ENCODE measurements around the gene TBXAS1.

Gene TBXAS1

DNA sequence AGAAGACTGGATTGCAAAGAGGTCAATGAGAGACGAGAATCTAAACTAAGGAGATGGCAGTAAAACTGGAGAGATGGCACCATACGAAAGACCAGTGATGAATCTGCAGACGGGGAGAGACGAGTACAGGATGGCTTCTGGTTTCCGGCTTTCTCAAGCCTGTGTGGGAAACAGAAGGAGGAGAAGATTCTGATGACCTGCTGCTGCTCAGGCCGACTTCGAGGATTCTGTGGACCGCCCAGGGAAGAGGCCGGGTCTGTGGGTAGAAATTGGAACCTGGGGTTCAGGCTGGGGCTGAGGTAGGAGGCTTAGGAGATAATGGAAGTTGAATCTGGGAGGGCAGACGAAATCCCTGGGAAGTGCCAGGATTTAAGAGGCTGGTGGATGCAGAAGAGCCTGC is 185.1 kb downstream of the TBXAS1 start:
- no peak overlapping the region for H3K4me3 ChIP-seq (ENCODE audit: low read depth in 1 of 5, low read length in 5 of 5)
- no peak overlapping the region for H3K9ac ChIP-seq (ENCODE audit: low read length in 5 of 5)
- H3K9me3 ChIP-seq (ENCODE audit: control insufficient read depth in 5 of 5, low read length in 5 of 5): no peaks in the 10 kb centered on the region
- no peak overlapping the region for H3K27ac ChIP-seq (ENCODE audit: low read depth, low read length)
- peaks cover 0 to 2% (median 0%) of the 10 kb centered on the region in 5 donors for H3K4me1 ChIP-seq (ENCODE audit: control insufficient read depth in 5 of 5, insufficient read depth in 5 of 5, low read length in 5 of 5)
- H3K36me3 ChIP-seq (ENCODE audit: control insufficient read depth in 5 of 5, insufficient read depth in 5 of 5, low read length in 5 of 5): peaks cover 0 to 18% (median 0%) of the 10 kb centered on the region in 5 donors
- peaks cover 0 to 2% (median 0%) of the 10 kb centered on the region in 5 donors for H3K27me3 ChIP-seq (ENCODE audit: control insufficient read depth in 5 of 5, insufficient read depth in 4 of 5, low read length in 5 of 5)

DNA sequence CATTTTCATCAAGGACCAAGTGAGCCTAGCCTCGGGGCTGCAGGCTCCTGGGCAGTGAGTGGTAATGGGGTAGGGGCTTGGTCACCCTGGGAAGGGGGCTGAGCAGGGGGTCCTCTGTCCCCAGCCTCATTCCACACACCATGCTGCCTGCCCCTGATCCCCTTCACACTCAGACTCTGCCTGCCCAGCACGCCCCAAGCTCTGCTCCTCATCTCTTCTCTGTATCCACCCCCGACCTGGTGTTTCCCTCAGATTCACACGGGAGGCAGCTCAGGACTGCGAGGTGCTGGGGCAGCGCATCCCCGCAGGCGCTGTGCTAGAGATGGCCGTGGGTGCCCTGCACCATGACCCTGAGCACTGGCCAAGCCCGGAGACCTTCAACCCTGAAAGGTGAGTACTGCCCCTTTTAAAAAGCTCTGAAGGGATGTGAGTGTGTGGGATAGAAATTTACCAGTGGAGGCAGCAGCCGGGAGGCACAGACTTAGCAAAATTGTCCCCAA is 186.5 kb downstream of the TBXAS1 start:
- Histone ChIP-seq H3K27me3 (ENCODE audit: control insufficient read depth in 5 of 5, insufficient read depth in 4 of 5, low read length in 5 of 5) (peaks cover 0 to 2% (median 0%) of the 10 kb centered on the region in 5 donors), H3K36me3 (ENCODE audit: control insufficient read depth in 5 of 5, insufficient read depth in 5 of 5, low read length in 5 of 5) (peaks cover 0 to 14% (median 0%) of the 10 kb centered on the region in 5 donors), H3K27ac (ENCODE audit: low read depth, low read length) (no peak overlapping the region), H3K4me3 (ENCODE audit: low read depth in 1 of 5, low read length in 5 of 5) (no peak overlapping the region), H3K9me3 (ENCODE audit: control insufficient read depth in 5 of 5, low read length in 5 of 5) (no peaks in the 10 kb centered on the region), H3K9ac (ENCODE audit: low read length in 5 of 5) (no peak overlapping the region), H3K4me1 (ENCODE audit: control insufficient read depth in 5 of 5, insufficient read depth in 5 of 5, low read length in 5 of 5) (peaks cover 0 to 4% (median 0%) of the 10 kb centered on the region in 5 donors)

DNA sequence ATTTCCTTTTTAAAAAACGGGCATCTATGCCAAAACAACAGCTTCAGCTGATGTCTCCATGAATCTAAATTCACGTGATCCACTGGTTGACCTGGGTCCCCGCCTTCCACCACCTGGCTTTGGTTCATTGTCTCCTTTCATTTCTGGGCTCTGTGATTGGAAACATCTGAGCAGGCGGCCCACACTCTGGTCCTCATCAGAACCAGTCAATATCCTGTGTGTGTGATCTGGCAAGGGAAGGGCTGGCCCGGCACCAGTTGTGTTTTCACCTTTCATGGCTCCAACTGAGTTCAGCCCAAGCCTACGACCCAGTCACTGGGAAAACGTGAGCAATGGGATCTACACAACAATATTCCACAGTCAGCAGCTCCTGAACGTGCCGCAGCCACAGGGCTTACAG is 187.5 kb downstream of the TBXAS1 start:
- H3K4me3 ChIP-seq (ENCODE audit: low read depth in 1 of 5, low read length in 5 of 5): no peak overlapping the region
- H3K27ac ChIP-seq (ENCODE audit: low read depth, low read length): no peak overlapping the region
- peaks cover 0 to 4% (median 0%) of the 10 kb centered on the region in 5 donors for H3K4me1 ChIP-seq (ENCODE audit: control insufficient read depth in 5 of 5, insufficient read depth in 5 of 5, low read length in 5 of 5)
- peaks cover 0 to 2% (median 0%) of the 10 kb centered on the region in 5 donors for H3K27me3 ChIP-seq (ENCODE audit: control insufficient read depth in 5 of 5, insufficient read depth in 4 of 5, low read length in 5 of 5)
- no peak overlapping the region for H3K9ac ChIP-seq (ENCODE audit: low read length in 5 of 5)
- no peaks in the 10 kb centered on the region for H3K9me3 ChIP-seq (ENCODE audit: control insufficient read depth in 5 of 5, low read length in 5 of 5)
- peaks cover 0 to 17% (median 0%) of the 10 kb centered on the region in 5 donors for H3K36me3 ChIP-seq (ENCODE audit: control insufficient read depth in 5 of 5, insufficient read depth in 5 of 5, low read length in 5 of 5)

DNA sequence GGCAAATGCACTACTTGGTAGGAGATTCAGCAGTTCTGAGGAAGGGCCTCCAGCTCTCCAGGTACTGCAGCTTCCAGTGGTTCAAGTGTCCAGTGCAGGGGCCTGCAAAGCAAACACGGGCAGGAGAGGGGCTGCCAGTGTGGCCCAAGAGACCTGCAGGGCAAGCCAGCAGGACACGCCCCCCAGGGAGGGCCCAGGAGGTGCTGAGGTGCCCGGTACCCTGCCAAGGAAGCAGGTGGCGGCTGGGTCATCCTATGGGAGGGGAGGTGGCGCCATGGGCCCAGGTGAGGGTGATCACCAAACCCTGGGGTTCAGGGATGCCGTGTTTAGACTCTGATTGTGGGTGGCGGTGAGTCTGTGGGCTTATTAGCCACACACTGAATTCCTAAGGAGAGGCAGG is 188.0 kb downstream of the TBXAS1 start:
- no peak overlapping the region for H3K4me3 ChIP-seq (ENCODE audit: low read depth in 1 of 5, low read length in 5 of 5)
- H3K9me3 ChIP-seq (ENCODE audit: control insufficient read depth in 5 of 5, low read length in 5 of 5): no peaks in the 10 kb centered on the region
- H3K27me3 ChIP-seq (ENCODE audit: control insufficient read depth in 5 of 5, insufficient read depth in 4 of 5, low read length in 5 of 5): peaks cover 0 to 2% (median 0%) of the 10 kb centered on the region in 5 donors
- H3K9ac ChIP-seq (ENCODE audit: low read length in 5 of 5): no peak overlapping the region
- H3K4me1 ChIP-seq (ENCODE audit: control insufficient read depth in 5 of 5, insufficient read depth in 5 of 5, low read length in 5 of 5): peaks cover 0 to 4% (median 0%) of the 10 kb centered on the region in 5 donors
- peaks cover 0 to 21% (median 0%) of the 10 kb centered on the region in 5 donors for H3K36me3 ChIP-seq (ENCODE audit: control insufficient read depth in 5 of 5, insufficient read depth in 5 of 5, low read length in 5 of 5)
- no peak overlapping the region for H3K27ac ChIP-seq (ENCODE audit: low read depth, low read length)

DNA sequence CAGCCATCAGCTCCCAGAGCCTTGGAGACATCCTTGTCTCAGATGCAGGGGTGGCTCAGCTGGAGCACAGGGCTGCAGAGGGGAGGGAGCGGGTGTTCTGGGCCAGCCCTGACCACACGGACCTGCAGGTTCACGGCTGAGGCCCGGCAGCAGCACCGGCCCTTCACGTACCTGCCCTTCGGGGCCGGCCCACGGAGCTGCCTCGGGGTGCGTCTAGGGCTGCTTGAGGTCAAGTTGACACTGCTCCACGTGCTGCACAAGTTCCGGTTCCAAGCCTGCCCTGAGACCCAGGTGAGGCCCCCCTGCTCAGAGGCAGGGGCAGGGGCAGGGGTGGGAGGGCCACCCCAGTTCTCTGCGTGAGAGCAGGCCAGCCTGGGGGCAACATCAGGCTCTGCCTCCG is 188.5 kb downstream of the TBXAS1 start:
- Histone ChIP-seq H3K9me3 (ENCODE audit: control insufficient read depth in 5 of 5, low read length in 5 of 5) (no peaks in the 10 kb centered on the region), H3K36me3 (ENCODE audit: control insufficient read depth in 5 of 5, insufficient read depth in 5 of 5, low read length in 5 of 5) (peaks cover 0 to 26% (median 2%) of the 10 kb centered on the region in 5 donors), H3K4me1 (ENCODE audit: control insufficient read depth in 5 of 5, insufficient read depth in 5 of 5, low read length in 5 of 5) (peaks cover 0 to 4% (median 0%) of the 10 kb centered on the region in 5 donors), H3K9ac (ENCODE audit: low read length in 5 of 5) (no peak overlapping the region), H3K27ac (ENCODE audit: low read depth, low read length) (no peak overlapping the region), H3K4me3 (ENCODE audit: low read depth in 1 of 5, low read length in 5 of 5) (no peak overlapping the region), H3K27me3 (ENCODE audit: control insufficient read depth in 5 of 5, insufficient read depth in 4 of 5, low read length in 5 of 5) (peaks cover 0 to 2% (median 0%) of the 10 kb centered on the region in 5 donors)

DNA sequence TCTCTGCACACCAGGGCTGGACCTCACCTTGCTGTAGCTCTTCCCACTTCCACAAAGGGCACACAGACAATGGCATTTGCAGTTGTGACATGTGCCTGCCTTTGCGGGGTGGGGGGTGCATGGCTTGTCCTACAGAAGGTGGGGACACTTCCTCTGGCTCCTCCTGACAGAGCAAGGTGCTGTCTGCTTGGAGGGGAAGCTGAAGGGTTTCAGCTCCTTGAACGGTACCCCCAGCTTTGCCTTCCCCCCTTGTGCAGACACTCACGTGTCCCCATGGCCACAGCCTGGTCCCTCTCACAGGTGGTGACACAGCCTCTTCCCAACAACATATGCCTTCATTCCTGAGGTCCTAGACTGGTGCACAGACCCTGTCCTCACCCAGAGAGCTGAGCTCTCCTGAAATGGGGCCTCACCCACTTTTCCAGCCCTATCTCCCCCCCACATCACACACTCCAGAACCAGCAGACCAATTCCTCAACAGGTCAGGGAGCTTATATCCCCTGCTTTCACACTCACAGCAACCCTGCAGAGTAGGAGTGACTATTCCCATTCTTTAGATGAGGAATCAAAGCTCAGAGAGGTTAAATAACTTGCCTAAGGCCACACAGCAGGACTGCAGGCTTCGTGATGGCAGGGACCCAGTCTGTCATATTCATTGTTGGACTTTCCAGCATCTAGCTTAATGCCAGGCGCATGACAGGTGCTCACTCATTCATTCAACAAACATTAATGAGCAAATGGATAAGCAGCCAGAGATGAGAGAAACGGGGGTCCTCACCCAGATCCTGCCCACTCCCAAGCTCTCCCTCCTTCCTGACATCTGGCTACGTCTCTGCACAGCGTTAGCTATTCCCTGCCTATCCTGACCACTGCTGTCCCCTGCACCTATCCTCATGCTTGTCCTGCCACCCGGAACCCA is 189.3 kb downstream of the TBXAS1 start:
- H3K4me3 ChIP-seq (ENCODE audit: low read depth in 1 of 5, low read length in 5 of 5): no peak overlapping the region
- H3K27me3 ChIP-seq (ENCODE audit: control insufficient read depth in 5 of 5, insufficient read depth in 4 of 5, low read length in 5 of 5): peaks cover 0 to 2% (median 0%) of the 10 kb centered on the region in 5 donors
- no peaks in the 10 kb centered on the region for H3K9me3 ChIP-seq (ENCODE audit: control insufficient read depth in 5 of 5, low read length in 5 of 5)
- H3K4me1 ChIP-seq (ENCODE audit: control insufficient read depth in 5 of 5, insufficient read depth in 5 of 5, low read length in 5 of 5): peaks cover 0 to 4% (median 0%) of the 10 kb centered on the region in 5 donors
- no peak overlapping the region for H3K9ac ChIP-seq (ENCODE audit: low read length in 5 of 5)
- no peak overlapping the region for H3K27ac ChIP-seq (ENCODE audit: low read depth, low read length)
- peaks cover 0 to 31% (median 8%) of the 10 kb centered on the region in 5 donors for H3K36me3 ChIP-seq (ENCODE audit: control insufficient read depth in 5 of 5, insufficient read depth in 5 of 5, low read length in 5 of 5)

DNA sequence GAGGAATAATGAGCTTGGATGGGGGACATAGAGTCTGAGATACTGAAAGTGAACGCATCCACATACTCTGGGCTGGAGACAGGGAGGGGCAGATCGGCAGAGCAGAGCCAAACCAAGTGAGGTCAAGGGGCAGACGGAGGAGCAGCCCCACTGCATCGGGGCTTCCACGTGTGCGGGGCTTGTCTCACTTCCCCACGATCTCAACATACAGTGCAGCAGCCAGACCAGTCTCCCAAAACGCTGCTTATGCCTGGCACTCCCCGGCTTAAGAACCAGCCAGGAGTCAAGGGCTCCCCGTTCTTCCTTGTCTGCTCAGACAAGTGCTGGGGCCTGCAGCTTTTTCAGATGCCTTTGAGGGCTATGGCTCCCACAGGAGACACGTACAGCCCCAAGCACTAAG is 190.1 kb downstream of the TBXAS1 start:
- no peaks in the 10 kb centered on the region for H3K9me3 ChIP-seq (ENCODE audit: control insufficient read depth in 5 of 5, low read length in 5 of 5)
- peaks cover 0 to 2% (median 0%) of the 10 kb centered on the region in 5 donors for H3K27me3 ChIP-seq (ENCODE audit: control insufficient read depth in 5 of 5, insufficient read depth in 4 of 5, low read length in 5 of 5)
- H3K4me3 ChIP-seq (ENCODE audit: low read depth in 1 of 5, low read length in 5 of 5): no peak overlapping the region
- peaks cover 0 to 4% (median 0%) of the 10 kb centered on the region in 5 donors for H3K4me1 ChIP-seq (ENCODE audit: control insufficient read depth in 5 of 5, insufficient read depth in 5 of 5, low read length in 5 of 5)
- no peak overlapping the region for H3K27ac ChIP-seq (ENCODE audit: low read depth, low read length)
- no peak overlapping the region for H3K9ac ChIP-seq (ENCODE audit: low read length in 5 of 5)
- H3K36me3 ChIP-seq (ENCODE audit: control insufficient read depth in 5 of 5, insufficient read depth in 5 of 5, low read length in 5 of 5): peaks cover 0 to 36% (median 14%) of the 10 kb centered on the region in 5 donors

DNA sequence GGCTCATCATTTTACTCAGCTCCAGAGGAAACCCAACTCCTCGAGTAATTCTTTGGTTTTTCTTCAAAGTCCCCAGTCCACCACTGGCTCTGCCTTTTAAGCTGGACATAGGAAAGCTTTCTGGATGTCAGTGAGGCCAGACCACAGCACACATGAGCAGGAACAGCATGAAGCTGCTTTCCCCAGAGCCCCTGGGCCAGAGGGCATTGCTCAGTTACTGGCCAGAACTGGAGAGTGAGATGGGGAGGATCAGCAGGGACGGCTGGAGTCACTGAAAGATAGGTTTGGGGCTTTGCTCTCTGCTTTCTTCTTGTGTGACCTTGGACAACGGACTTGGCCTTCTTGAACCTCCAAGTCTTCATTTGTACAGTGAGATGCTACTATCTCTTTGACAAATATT is 190.5 kb downstream of the TBXAS1 start:
- Histone ChIP-seq H3K9ac (ENCODE audit: low read length in 5 of 5) (no peak overlapping the region), H3K36me3 (ENCODE audit: control insufficient read depth in 5 of 5, insufficient read depth in 5 of 5, low read length in 5 of 5) (peaks cover 0 to 40% (median 18%) of the 10 kb centered on the region in 5 donors), H3K4me3 (ENCODE audit: low read depth in 1 of 5, low read length in 5 of 5) (no peak overlapping the region), H3K27me3 (ENCODE audit: control insufficient read depth in 5 of 5, insufficient read depth in 4 of 5, low read length in 5 of 5) (peaks cover 0 to 2% (median 0%) of the 10 kb centered on the region in 5 donors), H3K9me3 (ENCODE audit: control insufficient read depth in 5 of 5, low read length in 5 of 5) (no peaks in the 10 kb centered on the region), H3K4me1 (ENCODE audit: control insufficient read depth in 5 of 5, insufficient read depth in 5 of 5, low read length in 5 of 5) (peaks cover 0 to 4% (median 0%) of the 10 kb centered on the region in 5 donors), H3K27ac (ENCODE audit: low read depth, low read length) (no peak overlapping the region)

DNA sequence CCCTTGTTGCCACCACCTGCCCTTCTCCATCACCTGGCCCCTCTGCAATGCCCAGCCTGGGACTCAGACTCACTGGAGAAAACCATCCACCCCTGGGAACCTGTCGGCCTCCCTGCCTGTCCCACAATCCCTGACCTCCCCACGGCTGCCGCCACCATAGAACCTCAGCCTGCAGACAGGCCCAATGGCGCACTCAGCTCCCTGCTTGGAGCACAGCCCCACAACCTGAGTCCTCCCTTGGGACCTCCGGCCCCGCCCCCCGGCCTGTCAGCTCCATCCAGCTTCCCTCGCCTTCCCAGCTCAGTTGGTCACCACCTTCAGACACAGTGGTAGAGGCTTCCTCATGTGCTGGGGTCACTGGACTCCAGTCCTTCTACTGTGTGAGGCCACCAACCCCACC is 192.5 kb downstream of the TBXAS1 start:
- Histone ChIP-seq H3K36me3 (ENCODE audit: control insufficient read depth in 5 of 5, insufficient read depth in 5 of 5, low read length in 5 of 5) (peaks cover 0 to 60% (median 36%) of the 10 kb centered on the region in 5 donors), H3K27me3 (ENCODE audit: control insufficient read depth in 5 of 5, insufficient read depth in 4 of 5, low read length in 5 of 5) (peaks cover 0 to 2% (median 0%) of the 10 kb centered on the region in 5 donors), H3K4me3 (ENCODE audit: low read depth in 1 of 5, low read length in 5 of 5) (no peak overlapping the region), H3K9me3 (ENCODE audit: control insufficient read depth in 5 of 5, low read length in 5 of 5) (no peaks in the 10 kb centered on the region), H3K9ac (ENCODE audit: low read length in 5 of 5) (no peak overlapping the region), H3K27ac (ENCODE audit: low read depth, low read length) (no peak overlapping the region), H3K4me1 (ENCODE audit: control insufficient read depth in 5 of 5, insufficient read depth in 5 of 5, low read length in 5 of 5) (peaks cover 0 to 4% (median 0%) of the 10 kb centered on the region in 5 donors)

Data from subcutaneous abdominal adipose tissue (tissue), 5 donors.